Measurements from ENCODE around the gene FSTL1.

GRCh38 chr3:120469440-120469839 is 18.6 kb upstream of the FSTL1 start:
- no peak for TF ChIP-seq POLR2A (IDR thresholded peaks at IDR 0.05)
- TF ChIP-seq, protein P1, sequence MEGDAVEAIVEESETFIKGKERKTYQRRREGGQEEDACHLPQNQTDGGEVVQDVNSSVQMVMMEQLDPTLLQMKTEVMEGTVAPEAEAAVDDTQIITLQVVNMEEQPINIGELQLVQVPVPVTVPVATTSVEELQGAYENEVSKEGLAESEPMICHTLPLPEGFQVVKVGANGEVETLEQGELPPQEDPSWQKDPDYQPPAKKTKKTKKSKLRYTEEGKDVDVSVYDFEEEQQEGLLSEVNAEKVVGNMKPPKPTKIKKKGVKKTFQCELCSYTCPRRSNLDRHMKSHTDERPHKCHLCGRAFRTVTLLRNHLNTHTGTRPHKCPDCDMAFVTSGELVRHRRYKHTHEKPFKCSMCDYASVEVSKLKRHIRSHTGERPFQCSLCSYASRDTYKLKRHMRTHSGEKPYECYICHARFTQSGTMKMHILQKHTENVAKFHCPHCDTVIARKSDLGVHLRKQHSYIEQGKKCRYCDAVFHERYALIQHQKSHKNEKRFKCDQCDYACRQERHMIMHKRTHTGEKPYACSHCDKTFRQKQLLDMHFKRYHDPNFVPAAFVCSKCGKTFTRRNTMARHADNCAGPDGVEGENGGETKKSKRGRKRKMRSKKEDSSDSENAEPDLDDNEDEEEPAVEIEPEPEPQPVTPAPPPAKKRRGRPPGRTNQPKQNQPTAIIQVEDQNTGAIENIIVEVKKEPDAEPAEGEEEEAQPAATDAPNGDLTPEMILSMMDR (IDR thresholded peaks at IDR 0.05) = no peak

Measured in uterus (tissue), 2 donors.